Spleen (tissue), 7 donors: Measurements from ENCODE around the gene EHBP1L1.
A peak's percentile ranks its signal among the peaks of the same experiment; 100 is the strongest.

Experiments
- POLR2A ChIP-seq, 3 donors: fragments of 450-650 bp; IDR thresholded peaks; one replicate each; pipeline ENCODE4 v1.5.1; 2017; ENCODE audit warnings: antibody characterized with exemption in 3 of 3, mild to moderate bottlenecking in 1 of 3
- POLR2AphosphoS5 ChIP-seq, 3 donors: sonication (generic); formaldehyde crosslinking; IDR thresholded peaks; one replicate each; pipeline ENCODE4 v1.5.1; 2017; ENCODE audit warnings: antibody characterized with exemption in 3 of 3
- TF ChIP-seq, protein P1 (sequence below), 11 experiments: fragments of 200-600 bp in 7 of 11; fragments of 450-650 bp in 4 of 11; sonication (generic) in 4 of 11; IDR thresholded peaks in 8 of 11; conservative IDR thresholded peaks in 3 of 11; 1 replicate in 7 of 11; 2 replicates in 4 of 11; pipeline versions ENCODE4 v1.4.0 to v1.8.0; 2016 to 2021; ENCODE audit warnings: antibody characterized with exemption in 11 of 11, inconsistent platforms in 4 of 11, mild to moderate bottlenecking in 1 of 11
- donor health status: DM: no; HTN: no; CAD: no; lungs with moderate emphysema.
- donor health status: DM: no; HTN: no; CAD: no.
- donor health status: DM: no; HTN: no; CAD: no.

DNA sequence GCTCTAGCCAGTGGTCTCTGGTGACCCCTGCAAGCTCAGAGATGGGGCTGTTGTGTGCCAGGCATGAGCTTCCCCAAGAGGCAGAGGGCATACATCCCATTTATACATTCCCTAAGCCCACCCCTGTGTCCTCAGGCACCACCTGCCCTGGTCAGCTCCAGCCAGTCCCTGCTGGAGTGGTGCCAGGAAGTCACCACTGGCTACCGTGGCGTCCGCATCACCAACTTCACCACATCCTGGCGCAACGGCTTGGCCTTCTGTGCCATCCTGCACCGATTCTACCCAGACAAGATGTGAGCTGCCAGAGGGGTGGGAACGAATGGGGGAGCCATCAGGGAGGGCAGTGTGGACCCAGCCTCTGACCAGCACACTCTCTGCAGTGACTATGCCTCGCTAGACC lies 8.3 kb downstream of the EHBP1L1 start:
- TF ChIP-seq, protein P1, sequence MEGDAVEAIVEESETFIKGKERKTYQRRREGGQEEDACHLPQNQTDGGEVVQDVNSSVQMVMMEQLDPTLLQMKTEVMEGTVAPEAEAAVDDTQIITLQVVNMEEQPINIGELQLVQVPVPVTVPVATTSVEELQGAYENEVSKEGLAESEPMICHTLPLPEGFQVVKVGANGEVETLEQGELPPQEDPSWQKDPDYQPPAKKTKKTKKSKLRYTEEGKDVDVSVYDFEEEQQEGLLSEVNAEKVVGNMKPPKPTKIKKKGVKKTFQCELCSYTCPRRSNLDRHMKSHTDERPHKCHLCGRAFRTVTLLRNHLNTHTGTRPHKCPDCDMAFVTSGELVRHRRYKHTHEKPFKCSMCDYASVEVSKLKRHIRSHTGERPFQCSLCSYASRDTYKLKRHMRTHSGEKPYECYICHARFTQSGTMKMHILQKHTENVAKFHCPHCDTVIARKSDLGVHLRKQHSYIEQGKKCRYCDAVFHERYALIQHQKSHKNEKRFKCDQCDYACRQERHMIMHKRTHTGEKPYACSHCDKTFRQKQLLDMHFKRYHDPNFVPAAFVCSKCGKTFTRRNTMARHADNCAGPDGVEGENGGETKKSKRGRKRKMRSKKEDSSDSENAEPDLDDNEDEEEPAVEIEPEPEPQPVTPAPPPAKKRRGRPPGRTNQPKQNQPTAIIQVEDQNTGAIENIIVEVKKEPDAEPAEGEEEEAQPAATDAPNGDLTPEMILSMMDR (IDR thresholded peaks at IDR 0.05 in 8 of 11, conservative IDR thresholded peaks at IDR 0.05 in 3 of 11): no peak
- TF ChIP-seq POLR2A (IDR thresholded peaks at IDR 0.05) (no peak), POLR2AphosphoS5 (IDR thresholded peaks at IDR 0.05) (peak; percentile 46 to 64 (median 48))
